ENCODE measurements around the gene STK40.

Gene STK40, protein sequence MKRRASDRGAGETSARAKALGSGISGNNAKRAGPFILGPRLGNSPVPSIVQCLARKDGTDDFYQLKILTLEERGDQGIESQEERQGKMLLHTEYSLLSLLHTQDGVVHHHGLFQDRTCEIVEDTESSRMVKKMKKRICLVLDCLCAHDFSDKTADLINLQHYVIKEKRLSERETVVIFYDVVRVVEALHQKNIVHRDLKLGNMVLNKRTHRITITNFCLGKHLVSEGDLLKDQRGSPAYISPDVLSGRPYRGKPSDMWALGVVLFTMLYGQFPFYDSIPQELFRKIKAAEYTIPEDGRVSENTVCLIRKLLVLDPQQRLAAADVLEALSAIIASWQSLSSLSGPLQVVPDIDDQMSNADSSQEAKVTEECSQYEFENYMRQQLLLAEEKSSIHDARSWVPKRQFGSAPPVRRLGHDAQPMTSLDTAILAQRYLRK

DNA sequence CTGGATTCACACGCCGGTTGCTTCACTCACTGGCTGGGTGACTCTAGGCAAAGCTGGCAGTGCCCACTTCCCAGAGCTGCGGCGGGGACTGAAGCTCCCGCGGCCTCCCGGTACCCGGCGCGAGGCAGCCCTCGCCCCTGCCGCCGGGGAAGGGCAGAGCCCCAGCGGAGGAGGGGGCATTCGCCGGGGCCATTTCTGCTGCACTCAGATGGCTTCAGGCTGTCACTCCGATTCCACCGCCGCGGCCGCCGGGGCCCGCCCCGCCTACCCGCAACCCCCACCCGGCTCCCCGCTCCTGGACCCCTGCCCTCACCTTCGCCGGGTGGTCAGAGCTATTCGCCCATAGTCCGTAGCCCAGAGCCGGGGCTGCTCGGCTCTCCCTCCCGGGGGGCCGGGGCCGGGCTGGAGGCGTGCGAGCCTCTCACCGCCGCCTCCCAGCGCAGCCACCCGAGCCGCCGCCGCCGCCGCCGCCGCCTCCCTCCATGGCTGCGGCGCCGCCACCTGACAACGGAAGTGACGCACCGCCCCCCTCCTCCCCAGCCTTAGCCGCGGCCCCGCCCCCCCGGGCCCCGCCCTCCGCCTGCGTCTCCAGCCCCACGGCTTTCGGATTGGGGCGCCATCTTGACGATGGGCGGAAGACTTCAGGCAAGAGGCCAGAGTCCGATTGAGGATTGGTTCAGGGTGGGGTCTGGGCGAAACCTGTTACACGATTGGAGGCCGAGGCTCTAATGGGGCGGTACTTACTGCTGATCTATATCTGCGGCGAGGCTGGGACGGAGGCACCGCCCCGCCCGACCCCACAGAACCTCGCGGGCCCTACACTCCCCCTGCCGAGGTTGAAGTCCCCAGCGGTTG, at the start of gene STK40:
TSS of gene STK40 (minus strand) at position 515 of the 855 bp plus-strand sequence. CDS start 24,592 bp downstream, outside the sequence.
- DNase-seq (ENCODE audit: low spot score) = peak; percentile 97

DNA sequence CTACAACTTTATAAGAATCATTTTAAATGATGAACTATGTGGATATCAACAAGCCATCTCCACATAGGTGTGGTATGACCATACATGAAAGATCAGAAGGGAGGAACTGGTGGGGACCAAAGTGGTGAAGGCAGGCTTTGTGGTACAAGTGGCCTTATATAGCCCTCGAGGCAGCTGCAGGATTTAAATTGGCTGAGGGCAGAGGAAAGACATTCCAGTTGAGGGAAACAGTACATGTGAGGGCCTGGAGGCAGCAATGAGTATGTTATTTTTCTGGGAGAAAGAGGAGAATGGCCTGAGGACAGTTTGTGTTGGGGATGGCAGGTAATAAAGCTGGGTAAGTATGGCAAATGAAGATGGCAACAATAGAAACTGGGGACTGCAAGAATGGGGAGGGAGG, 47.4 kb upstream of the STK40 start:
- DNase-seq (ENCODE audit: low spot score) = no peak

DNA sequence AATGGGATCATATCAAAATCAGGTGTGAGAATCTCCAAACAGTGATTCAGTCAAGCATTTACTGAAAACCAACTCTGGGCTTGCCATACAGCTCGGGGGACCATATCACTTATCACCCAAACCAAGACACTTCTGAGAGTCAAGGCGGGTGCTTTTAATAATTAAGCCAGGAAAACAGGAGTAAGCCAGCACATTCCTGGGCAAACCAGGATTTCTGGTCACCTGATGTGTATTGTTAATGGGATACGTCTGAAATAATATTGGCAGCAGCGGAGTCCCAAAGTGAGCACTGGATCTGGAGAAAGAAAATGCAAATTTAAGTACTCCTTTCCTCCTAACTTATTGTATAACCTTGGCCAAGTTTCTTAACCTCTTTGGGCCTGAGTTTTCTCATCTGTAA, 46.9 kb upstream of the STK40 start:
- no peak for DNase-seq (ENCODE audit: low spot score)

DNA sequence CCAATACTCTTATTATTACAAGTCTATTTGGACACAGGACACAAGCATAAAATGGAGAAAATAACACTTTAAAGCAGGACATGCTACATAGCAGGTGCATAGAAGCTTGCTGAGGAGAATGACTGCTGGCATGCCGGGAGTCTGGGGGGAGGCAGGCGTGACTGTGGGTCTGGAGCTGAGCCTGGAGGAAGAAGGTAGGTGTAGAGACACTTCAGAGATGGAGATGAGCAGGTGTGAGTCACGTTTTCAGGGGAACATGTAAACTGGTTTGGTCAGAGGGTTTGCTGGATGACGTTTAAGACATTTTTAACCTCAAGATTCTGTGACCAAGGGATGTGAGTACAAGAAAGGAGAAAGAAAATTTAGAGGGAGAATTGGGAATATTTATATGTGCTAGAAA, 40.1 kb upstream of the STK40 start:
- DNase-seq (ENCODE audit: low spot score) = no peak

DNA sequence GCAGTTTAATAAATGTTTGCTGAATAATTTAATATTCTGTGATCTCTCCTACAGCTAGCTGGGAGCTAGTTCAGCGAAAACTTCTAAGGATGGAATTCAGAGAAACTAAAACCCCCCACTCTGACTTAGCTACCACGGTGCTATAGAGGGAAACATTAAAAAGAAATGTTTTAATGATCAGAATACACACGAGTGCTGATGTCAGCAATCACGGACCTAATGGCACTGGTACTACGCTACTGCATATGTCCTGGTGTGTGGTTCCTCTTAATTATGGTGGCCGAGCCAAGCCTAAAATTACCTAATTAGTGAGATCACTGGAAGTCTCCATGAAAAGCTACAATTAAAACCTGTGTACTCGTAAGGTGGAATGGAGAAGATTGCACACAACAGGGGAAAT, 35.9 kb upstream of the STK40 start:
- no peak for DNase-seq (ENCODE audit: low spot score)

DNA sequence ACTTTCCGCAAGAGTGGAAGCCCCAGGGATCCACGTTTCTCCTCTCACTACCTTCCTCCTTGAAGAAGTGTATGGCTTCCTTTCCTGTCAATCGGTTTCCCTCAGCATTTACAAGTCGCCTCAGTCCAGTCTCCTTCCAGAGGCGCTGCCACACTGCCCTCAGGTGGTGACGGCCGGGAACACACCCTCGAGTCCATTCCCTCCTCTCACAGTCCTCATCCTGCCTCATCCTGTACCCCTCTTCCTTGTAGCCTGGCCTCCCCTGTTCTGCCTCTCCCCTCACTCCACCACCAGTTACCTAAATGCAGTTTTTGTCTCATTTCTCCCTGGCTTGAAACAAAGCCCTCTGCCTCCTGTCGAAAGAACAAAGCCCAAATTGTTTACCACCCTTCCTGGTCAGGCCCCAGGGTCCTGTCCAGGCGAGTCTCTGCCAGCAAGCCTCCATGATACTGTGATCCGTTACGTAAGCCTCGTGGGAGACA, 35.2 kb upstream of the STK40 start:
- peak; percentile 89 for DNase-seq (ENCODE audit: low spot score)

DNA sequence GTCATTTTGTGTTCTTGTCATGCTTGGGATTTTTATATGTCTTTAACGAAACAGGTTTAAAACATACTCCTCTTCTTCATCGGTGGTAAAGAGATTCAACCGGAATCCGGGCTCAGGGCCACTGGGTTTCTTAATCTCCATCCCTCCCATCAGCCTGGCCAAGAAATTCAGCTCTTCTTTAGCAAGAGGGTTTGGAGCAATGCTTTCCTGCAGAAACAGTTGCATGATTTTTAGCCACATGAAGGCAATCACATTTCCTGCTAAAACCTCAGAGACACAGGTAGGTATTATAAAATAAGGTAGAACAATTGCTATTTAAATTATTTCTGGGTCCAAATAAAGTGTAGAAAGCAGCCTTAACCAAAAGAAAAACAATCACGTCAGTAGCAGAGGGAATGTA, 34.7 kb upstream of the STK40 start:
- DNase-seq (ENCODE audit: low spot score) = peak; percentile 66

DNA sequence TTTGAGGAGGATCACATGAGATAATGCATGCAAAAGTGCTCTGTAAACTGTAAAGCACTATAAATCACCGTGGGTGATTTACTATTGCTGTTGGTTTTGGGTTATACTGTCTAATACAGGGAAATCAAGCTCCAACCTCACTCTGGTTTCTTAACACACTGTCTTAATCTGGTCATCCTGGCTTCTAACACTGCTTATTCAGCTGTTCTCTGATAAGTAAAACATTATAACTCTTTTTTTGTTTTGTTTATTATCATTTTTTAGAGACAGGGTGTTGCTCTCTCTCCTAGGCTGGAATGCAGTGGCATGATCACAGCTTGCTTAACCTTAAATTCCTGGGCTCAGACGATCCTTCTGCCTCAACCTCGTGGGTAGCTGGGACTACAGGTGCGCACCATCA, 33.8 kb upstream of the STK40 start:
- DNase-seq (ENCODE audit: low spot score) = no peak

DNA sequence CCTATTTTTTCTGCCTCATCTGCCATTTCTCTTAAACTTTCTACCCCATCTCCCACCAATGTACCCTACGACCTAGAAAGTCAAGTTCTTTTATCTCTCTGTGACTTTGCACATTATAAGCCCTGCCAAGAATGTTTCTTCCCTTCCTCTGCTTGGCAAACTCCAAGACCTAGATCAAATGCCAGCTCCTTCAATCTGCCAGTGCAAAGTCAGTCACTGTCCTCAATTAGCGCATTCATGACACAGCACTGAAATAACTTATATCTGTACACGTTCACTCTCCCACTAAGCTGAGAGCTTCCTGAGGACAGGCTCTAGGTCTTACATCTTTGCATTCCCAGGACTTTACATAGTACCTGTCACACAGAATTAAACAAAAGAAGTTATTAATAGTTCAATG, 33.4 kb upstream of the STK40 start:
- DNase-seq (ENCODE audit: low spot score) = no peak

DNA sequence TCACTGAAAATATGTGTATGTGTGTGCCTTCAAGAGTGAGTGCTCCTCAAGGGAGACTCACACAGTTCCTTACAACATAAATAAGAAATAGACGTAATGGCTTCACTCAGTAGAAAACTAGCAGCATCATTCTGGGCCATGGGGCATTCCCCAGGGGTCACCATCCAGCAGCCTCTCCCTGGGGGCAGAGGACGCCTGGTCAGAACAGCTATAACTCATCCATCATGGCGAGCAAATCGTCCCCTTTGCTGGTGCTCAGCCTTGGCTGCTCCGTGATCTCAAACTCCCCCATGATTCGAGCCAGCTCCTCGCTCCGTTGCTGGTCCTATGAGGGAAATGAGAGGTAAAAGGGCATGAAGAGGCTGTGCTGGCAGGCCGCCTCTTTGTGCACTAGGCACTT, 32.2 kb upstream of the STK40 start:
- DNase-seq (ENCODE audit: low spot score) = no peak

DNA sequence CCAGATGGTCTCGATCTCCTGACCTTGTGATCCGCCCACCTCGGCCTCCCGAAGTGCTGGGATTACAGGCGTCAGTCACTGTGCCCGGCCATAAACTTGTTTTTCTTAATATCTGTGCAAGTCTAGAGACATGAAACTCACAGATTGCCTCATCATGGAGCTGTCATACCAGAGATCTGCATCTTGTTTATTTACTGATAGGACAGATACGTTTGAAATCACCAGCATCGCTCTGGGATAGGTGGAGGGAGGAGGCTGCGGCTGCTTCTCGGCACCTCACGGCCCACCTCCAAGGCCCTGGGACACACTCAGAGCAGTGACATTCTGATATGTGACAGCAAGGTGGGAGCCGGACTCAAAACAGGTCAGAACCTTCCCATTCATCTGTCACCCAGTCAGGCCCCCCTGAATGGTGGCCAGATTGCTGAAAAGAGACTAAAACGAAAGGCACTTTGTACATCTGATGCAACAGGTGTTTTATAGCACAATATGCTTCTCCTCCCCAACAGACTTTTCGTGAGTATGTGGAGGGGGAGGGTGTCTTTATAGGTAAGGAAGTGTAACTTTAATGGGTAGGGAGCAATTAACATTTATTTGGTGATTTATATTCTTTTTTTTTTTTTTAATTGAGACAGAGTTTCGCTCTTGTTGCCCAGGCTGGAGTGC, 30.1 kb upstream of the STK40 start:
- no peak for DNase-seq (ENCODE audit: low spot score)

DNA sequence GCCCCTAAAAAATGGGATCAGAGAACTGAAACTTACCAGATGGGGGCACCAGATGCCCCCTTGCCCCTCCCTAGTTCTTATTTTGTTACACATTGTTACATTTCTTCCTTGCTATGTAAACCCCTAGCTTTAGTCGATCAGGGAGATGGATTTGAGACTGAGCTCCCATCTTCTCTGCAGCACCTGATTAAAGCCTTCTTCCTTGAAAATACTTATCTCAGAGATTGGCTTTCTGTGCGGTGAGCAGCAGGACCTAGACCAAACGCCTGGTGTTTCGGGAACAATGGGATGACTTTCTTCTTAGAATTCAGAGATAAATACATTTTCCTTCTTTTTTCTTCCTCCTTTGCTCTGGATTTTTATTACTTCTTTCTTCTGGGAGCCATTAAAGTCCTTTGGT, 28.7 kb upstream of the STK40 start:
- DNase-seq (ENCODE audit: low spot score) = no peak

DNA sequence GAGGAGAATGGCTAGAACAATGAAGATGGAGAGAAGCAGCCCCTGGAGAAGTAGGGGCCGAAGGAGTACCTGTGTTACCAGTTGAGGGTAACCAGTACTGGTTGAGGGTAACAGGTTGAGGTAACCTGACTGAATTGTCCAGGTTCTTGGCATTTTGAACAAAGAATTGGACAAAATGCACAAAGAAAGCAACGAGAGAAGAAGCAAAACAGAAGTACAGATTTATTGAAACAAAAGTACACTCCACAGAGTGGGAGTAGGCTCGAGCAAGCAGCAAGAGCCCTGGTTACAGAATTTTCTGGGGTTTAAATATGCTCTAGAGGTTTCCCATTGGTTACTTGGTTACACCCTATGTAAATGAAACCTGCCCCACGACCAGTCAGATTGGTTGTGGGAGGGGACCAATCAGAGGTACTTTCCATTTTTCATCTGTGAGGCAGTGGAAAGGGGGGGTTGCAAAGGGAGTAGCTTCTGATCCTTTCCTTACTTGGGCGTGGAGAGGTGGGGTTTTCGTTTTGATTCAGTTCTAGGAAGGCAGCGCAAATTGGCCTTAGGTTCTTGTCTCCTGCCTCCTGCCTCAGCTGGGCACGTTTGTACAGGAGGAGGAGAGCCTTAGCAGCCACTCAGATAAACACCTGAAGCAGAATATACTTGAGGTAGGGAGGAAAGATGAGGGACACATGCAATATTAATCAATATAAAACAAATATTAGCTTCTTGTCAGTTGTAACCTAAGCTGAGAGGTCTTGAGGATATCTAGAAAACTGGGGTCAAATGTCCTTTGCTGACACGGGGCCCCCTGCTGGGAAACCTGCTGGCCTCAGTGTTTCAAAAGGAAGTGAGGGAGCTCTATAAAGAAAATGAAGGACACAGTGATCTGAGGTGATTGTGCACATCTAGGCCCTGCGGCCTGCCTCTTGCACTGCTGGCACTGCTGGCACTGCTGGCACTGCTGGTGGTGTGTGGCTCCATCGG, 26.2 kb upstream of the STK40 start:
- no peak for DNase-seq (ENCODE audit: low spot score)

DNA sequence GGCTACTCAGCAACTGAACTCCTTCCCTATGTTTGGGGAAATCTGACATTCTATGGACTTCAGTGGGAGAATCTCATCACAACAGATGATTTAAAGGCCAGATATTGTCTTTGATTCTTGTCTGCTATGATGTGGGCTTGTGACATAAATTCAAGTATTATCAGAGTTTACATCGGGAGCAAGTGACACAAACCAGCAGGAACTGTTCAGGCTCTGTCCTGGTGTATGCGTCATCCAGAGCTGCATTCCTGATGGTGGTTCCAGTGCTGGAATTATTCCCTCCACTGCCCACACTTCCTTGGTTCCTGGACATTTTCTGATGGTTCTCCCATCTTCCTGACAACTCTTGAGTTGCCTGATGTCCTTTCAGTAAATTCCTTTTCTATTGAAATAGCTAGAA, 22.8 kb upstream of the STK40 start:
- peak; percentile 75 for DNase-seq (ENCODE audit: low spot score)

DNA sequence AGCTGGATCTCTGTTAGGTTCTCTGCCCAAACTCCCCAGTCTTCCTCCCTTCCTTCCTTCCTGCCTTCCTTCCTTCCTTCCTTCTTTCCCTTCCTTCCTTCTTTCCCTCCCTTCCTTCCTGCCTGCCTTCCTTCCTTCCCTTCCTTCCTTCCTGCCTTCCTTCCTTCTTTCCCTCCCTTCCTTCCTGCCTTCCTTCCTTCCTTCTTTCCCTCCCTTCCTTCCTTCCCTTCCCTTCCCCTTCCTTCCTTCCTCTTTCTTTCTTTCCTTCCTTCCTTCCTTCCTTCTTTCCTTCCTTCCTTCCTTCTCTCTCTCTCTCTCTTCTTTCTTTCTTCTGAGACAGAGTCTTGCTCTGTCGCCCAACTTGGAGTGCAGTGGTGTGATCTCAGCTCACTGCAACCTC, 20.7 kb upstream of the STK40 start:
- no peak for DNase-seq (ENCODE audit: low spot score)

DNA sequence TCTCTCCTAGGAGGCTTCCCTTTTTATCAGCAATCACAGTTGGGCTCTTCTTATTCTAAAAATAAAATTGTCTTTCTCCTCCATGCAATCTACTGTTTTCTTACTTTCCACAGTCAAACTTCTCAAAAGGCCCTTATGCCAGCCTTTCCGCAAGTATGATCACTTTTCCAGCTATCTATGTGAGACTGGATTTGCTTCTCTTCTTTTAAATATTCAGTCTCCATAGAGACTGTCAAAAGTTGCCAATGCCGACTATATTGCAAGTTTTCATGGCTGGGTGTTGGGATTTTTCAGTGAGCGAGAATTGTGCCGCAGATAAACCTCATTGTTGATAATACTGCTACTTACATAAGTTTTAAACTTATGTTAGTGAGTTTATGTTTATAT, 16.8 kb upstream of the STK40 start:
- no peak for DNase-seq (ENCODE audit: low spot score)

DNA sequence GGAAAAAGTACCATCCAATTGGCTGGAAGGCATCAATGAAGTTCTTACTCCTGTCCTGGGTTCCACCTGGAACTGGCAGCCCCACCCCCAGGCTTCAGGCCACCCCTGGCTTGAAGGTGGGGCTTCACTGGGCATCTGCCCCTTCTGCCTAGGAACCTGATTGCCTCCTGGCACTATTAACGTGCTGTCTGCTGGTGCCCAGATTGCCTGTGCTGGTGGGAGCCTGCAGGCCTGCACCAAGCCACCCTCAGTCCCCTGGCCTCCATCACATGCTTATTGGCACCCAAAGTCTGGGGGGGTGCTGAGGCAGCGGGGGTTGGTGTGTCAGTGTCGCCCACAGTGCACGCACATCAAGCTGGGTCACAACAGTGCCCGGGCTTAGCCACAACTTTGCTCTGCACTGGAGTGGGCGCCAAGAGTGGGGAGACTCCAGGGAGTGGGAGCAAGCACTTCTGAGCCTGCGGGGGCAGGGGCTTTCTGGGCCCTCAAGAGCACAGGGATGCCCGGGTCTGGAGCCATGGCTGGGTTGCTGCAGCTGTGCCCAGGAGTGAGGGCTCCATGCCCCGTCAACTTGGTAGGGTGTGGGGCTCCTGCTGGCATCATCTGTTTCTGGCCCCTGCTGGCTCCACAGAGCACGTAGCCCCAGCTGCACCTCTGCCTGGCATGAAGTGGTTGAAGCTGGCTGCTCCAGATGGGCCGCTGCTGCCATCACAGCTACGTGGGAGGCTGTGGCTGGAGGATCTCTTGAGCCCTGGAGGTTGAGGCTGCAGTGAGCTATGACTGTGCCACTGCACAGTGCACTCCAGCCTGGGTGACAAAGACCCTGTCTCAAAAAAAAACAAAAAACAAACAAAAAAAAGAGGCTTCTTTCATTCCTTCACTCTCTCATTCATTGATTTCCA, 16.1 kb upstream of the STK40 start:
- DNase-seq (ENCODE audit: low spot score) = no peak

DNA sequence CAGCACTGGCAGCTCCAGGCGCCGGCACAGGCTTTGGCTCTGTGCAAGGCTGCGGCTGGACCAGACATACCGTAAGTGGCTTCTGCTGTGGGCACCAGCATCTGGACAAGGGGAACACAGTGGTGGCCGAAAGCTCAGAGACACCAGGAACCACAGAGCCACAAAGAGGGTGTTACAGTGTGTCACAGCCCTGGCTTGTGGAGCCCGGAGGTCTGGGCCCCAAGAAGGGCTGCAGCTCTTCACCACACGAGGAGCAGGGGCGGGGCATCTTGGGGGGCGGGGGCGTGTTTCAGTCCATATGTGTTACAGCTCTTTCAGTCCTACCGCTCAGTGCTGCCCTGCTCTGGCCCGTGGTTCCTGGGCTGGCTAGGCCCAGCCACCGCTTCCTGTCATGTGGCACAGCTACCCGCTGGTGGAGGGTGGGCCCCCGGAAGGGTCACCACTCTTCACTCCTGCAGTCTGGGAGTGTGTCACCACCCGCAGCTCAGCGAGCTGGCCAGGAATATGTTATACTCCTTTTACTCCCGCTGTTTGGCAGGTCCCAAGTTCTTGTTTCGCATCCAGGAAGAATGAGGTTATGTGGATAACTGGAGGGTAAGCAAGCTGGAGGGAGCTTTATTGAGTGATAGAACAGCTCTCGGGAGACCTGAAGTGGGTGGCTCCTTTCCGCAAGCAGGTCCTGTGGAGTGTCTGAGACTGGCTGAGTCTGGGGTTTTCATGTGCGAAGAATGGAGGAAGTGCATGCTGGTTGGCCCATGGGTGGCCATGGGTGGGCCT, 15.3 kb upstream of the STK40 start:
- peak; percentile 87 for DNase-seq (ENCODE audit: low spot score)

DNA sequence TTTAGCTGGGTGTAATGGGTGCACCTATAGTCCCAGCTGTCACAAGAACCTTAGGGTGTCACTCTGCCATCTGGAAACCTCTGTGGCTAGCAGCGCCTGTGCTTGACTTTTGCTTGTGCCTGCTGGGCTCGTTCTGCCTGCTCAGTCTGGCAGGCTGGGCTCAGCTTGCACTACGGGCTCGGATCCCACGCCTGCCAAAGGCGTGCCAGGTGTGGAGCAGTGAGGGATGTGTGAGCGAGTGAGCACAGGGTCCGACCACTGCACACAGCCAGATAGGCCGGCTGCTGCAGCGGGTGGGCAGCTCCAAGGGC, 14.7 kb upstream of the STK40 start:
- no peak for DNase-seq (ENCODE audit: low spot score)

Measured in GM03348 (cell line).